H9 (cell line): Measurements from ENCODE around the gene LRRC7. TPM values are rescaled to one million over a fixed set of nuclear protein-coding genes. Genes with fewer than 3 reads are reported as not detected.

Experiments used
- DNase-seq: peaks from one replicate; pipeline ENCODE4 v3.0.0-alpha.2; 2017
- H2AFZ ChIP-seq: one replicate; pipeline ENCODE4 v1.6.1; 2013; ENCODE audit warnings: mild to moderate bottlenecking, low read length, control low read depth, moderate library complexity
- H2AK5ac ChIP-seq: 2 replicates; pipeline ENCODE4 v1.6.1; 2013; ENCODE audit warnings: low read length, control low read depth, mixed read lengths; ENCODE audit not compliant: insufficient read length
- H2BK120ac ChIP-seq: one replicate; pipeline ENCODE4 v1.6.1; 2013; ENCODE audit warnings: low read depth, mild to moderate bottlenecking, low read length, control low read depth, inconsistent platforms; ENCODE audit not compliant: poor library complexity, severe bottlenecking
- H2BK12ac ChIP-seq: 2 replicates; pipeline ENCODE4 v1.6.1; 2013; ENCODE audit warnings: low read length, control low read depth, mixed read lengths, low read depth; ENCODE audit not compliant: insufficient read length
- H2BK15ac ChIP-seq: 2 replicates; pipeline ENCODE4 v1.6.1; 2013; ENCODE audit warnings: low read depth, low read length, control low read depth
- H2BK20ac ChIP-seq: one replicate; pipeline ENCODE4 v1.6.1; 2013; ENCODE audit warnings: low read depth, mild to moderate bottlenecking, low read length, control low read depth, inconsistent platforms; ENCODE audit not compliant: poor library complexity, severe bottlenecking
- H2BK5ac ChIP-seq: 2 replicates; pipeline ENCODE4 v1.6.1; 2013; ENCODE audit warnings: low read length, control low read depth, mixed read lengths; ENCODE audit not compliant: insufficient read length
- H3K14ac ChIP-seq: 2 replicates; pipeline ENCODE4 v1.6.1; 2013; ENCODE audit warnings: low read length, control low read depth; ENCODE audit not compliant: insufficient read depth
- H3K18ac ChIP-seq: 2 replicates; pipeline ENCODE4 v1.6.1; 2013; ENCODE audit warnings: low read depth, mild to moderate bottlenecking, mixed read lengths, low read length, control low read depth; ENCODE audit not compliant: insufficient read length
- H3K23ac ChIP-seq: 2 replicates; pipeline ENCODE4 v1.6.1; 2013; ENCODE audit warnings: low read length, control low read depth, mixed read lengths, low read depth; ENCODE audit not compliant: insufficient read length
- H3K23me2 ChIP-seq: 2 replicates; pipeline ENCODE4 v1.6.1; 2013; ENCODE audit warnings: low read depth, mild to moderate bottlenecking, mixed read lengths, low read length, control low read depth; ENCODE audit not compliant: insufficient read length, poor library complexity, severe bottlenecking
- H3K27ac ChIP-seq: 2 replicates; pipeline ENCODE4 v1.5.1; 2013; ENCODE audit warnings: low read length, control low read depth, mixed read lengths, low read depth; ENCODE audit not compliant: insufficient read length
- H3K27me3 ChIP-seq: 2 replicates; pipeline ENCODE4 v1.6.1; 2013; ENCODE audit warnings: low read length, control low read depth, inconsistent platforms; ENCODE audit not compliant: insufficient read depth
- H3K4ac ChIP-seq: 2 replicates; pipeline ENCODE4 v1.6.1; 2013; ENCODE audit warnings: low read depth, mild to moderate bottlenecking, control low read depth, inconsistent platforms, low read length, moderate library complexity
- H3K4me1 ChIP-seq: 2 replicates; pipeline ENCODE4 v1.6.1; 2013; ENCODE audit warnings: low read length, control low read depth, inconsistent platforms; ENCODE audit not compliant: insufficient read depth
- H3K4me2 ChIP-seq: 2 replicates; pipeline ENCODE4 v1.6.1; 2013; ENCODE audit warnings: low read length, control low read depth, mixed read lengths; ENCODE audit not compliant: insufficient read length, insufficient read depth
- H3K56ac ChIP-seq: 2 replicates; pipeline ENCODE4 v1.6.1; 2013; ENCODE audit warnings: low read depth, mild to moderate bottlenecking, mixed read lengths, low read length, control low read depth; ENCODE audit not compliant: insufficient read length
- H3K79me1 ChIP-seq: 2 replicates; pipeline ENCODE4 v1.6.1; 2013; ENCODE audit warnings: low read depth, mild to moderate bottlenecking, moderate library complexity, low read length, control low read depth, inconsistent platforms; ENCODE audit not compliant: insufficient read depth, poor library complexity, severe bottlenecking
- H3K79me2 ChIP-seq: 2 replicates; pipeline ENCODE4 v1.6.1; 2013; ENCODE audit warnings: low read length, control low read depth, inconsistent platforms; ENCODE audit not compliant: insufficient read depth
- H3K9ac ChIP-seq: 2 replicates; pipeline ENCODE4 v1.6.1; 2013; ENCODE audit warnings: low read length, control low read depth, mixed read lengths; ENCODE audit not compliant: insufficient read length; ENCODE audit errors: extremely low read depth
- H3K9me3 ChIP-seq: one replicate; pipeline ENCODE4 v1.6.1; 2013; ENCODE audit warnings: low read depth, low read length, inconsistent platforms; ENCODE audit not compliant: control insufficient read depth
- H3T11ph ChIP-seq: one replicate; pipeline ENCODE4 v1.6.1; 2013; ENCODE audit warnings: mild to moderate bottlenecking, low read length, control low read depth, inconsistent platforms
- H4K20me1 ChIP-seq: one replicate; pipeline ENCODE4 v1.6.1; 2013; ENCODE audit not compliant: control insufficient read depth, insufficient read length, insufficient read depth
- H4K5ac ChIP-seq: 2 replicates; pipeline ENCODE4 v1.6.1; 2013; ENCODE audit warnings: low read depth, mild to moderate bottlenecking, mixed read lengths, low read length, control low read depth; ENCODE audit not compliant: insufficient read length
- H4K8ac ChIP-seq: replicated peaks from 2 replicates; pipeline ENCODE4 v1.6.1; 2013; ENCODE audit warnings: low read length, control low read depth, mixed read lengths, low read depth; ENCODE audit not compliant: insufficient read length
- H4K91ac ChIP-seq: 2 replicates; pipeline ENCODE4 v1.6.1; 2013; ENCODE audit warnings: low read depth, mild to moderate bottlenecking, moderate library complexity, mixed read lengths, low read length, control low read depth; ENCODE audit not compliant: insufficient read length
- H3K27ac Mint-ChIP-seq, 3 experiments: 2 replicates in 2 of 3; 3 replicates in 1 of 3; pipeline ENCODE4 v1.8.0; 2020 to 2021; ENCODE audit warnings: mixed read lengths in 3 of 3, mild to moderate bottlenecking in 1 of 3, moderate library complexity in 1 of 3
- H3K27me3 Mint-ChIP-seq: 2 replicates; pipeline ENCODE4 v1.8.0; 2021; ENCODE audit warnings: low read depth, mild to moderate bottlenecking, moderate library complexity, mixed read lengths
- H3K36me3 Mint-ChIP-seq, 3 experiments: 2 replicates in 2 of 3; 3 replicates in 1 of 3; pipeline ENCODE4 v1.8.0; 2020 to 2021; ENCODE audit warnings: low read depth in 3 of 3, mixed read lengths in 3 of 3; ENCODE audit not compliant: insufficient read depth in 1 of 3
- H3K4me1 Mint-ChIP-seq, 2 experiments: 2 replicates each; pipeline ENCODE4 v1.8.0; 2020; ENCODE audit warnings: mixed read lengths in 2 of 2
- H3K4me3 Mint-ChIP-seq, 2 experiments: 2 replicates in 1 of 2; 3 replicates in 1 of 2; pipeline ENCODE4 v1.8.0; 2020 to 2021; ENCODE audit warnings: mild to moderate bottlenecking in 2 of 2, mixed read lengths in 2 of 2, moderate library complexity in 1 of 2
- H3K9me3 Mint-ChIP-seq, 2 experiments: 2 replicates in 1 of 2; 3 replicates in 1 of 2; pipeline ENCODE4 v1.8.0; 2020; ENCODE audit warnings: mild to moderate bottlenecking in 2 of 2, mixed read lengths in 2 of 2, moderate library complexity in 1 of 2
- CTCF ChIP-seq: fragments of 200-600 bp; sonication (generic); conservative IDR thresholded peaks from 3 replicates; pipeline ENCODE4 v1.8.0; 2021; ENCODE audit warnings: antibody characterized with exemption, mild to moderate bottlenecking
- WGBS: extraction: QIAGEN DNeasy Blood & Tissue Kit; methylation state at CpG from one replicate; pipeline ENCODE4 v1.1.7; 2013; ENCODE audit warnings: missing lambda C conversion rate, low lambda C conversion rate, mixed read lengths; ENCODE audit not compliant: insufficient read length; ENCODE audit errors: extremely low coverage; 5-methylcytosine and 5-hydroxymethylcytosine counted together
- total RNA-seq: library from RNA; stranded (reverse); gene quantifications from 2 replicates; pipeline ENCODE4 v1.2.1, GENCODE V29; 2021

The LRRC7 gene
- total RNA-seq, 1 experiment from 2014 or later: not detected

- Histone ChIP-seq H3K4ac (no peak overlapping the region), H2BK12ac (no peak overlapping the region), H3K23ac (no peak overlapping the region), H3K18ac (no peak overlapping the region), H2AFZ (no peak overlapping the region), H2BK120ac (no peak overlapping the region), H3K79me2 (no peaks in the 10 kb centered on the region), H4K8ac (no peak overlapping the region), H3K56ac (no peak overlapping the region), H3K4me1 (no peaks in the 10 kb centered on the region), H4K20me1 (no peaks in the 10 kb centered on the region), H3K14ac (no peak overlapping the region), H3K27me3 (no peaks in the 10 kb centered on the region), H2AK5ac (no peak overlapping the region), H3K4me2 (no peak overlapping the region), H2BK15ac (no peak overlapping the region), H4K5ac (no peak overlapping the region), H3K79me1 (no peaks in the 10 kb centered on the region), H2BK20ac (no peak overlapping the region), H3K9ac (no peak overlapping the region), H3K27ac (no peak overlapping the region), H3T11ph (no peak overlapping the region), H3K23me2 (no peaks in the 10 kb centered on the region), H4K91ac (no peak overlapping the region), H2BK5ac (no peak overlapping the region), H3K9me3 (no peaks in the 10 kb centered on the region)
- Mint-ChIP-seq H3K4me3 (no peak overlapping the region), H3K36me3 (no peaks in the 10 kb centered on the region; a peak in 1 of 7 replicates), H3K27me3 (no peaks in the 10 kb centered on the region), H3K27ac (no peak overlapping the region), H3K4me1 (no peaks in the 10 kb centered on the region), H3K9me3 (peaks cover 2 to 4% of the 10 kb centered on the region in 2 experiments; a peak in 4 of 5 replicates)
- no CpG with 5 or more reads among the region's 2 CpGs for WGBS
- TF ChIP-seq CTCF: no peak
- DNase-seq: no peak
Observed at GRCh38 chr1:69946935-69947334, 379.2 kb downstream of the LRRC7 start.
